LNCAP (cell line): ENCODE results near the gene SLC17A6.

Source experiments
- TF ChIP-seq, protein P1 (sequence below): fragments of 450-650 bp; IDR thresholded peaks from 2 replicates; pipeline ENCODE4 v1.5.1; 2017; ENCODE audit warnings: mild to moderate bottlenecking

The SLC17A6 gene

DNA sequence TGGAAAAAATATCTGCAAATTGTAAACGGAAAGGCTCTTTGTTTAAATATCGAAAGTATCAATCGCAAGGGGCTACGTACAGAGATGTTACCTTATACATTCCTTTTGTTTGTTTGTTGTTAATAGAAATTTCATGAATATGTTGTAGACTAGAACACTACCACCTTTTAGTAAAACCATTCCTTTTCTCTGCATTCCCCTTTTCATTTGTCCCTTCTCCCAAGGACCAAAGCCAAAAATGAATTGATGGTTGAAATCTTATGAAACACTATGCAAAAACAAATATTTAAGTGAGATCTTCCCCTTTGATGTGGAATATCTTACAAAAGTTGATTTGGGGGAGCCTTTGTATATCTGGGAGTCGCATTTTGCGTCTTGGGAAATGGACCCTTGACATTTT, 2.1 kb downstream of the SLC17A6 start:
- TF ChIP-seq, protein P1, sequence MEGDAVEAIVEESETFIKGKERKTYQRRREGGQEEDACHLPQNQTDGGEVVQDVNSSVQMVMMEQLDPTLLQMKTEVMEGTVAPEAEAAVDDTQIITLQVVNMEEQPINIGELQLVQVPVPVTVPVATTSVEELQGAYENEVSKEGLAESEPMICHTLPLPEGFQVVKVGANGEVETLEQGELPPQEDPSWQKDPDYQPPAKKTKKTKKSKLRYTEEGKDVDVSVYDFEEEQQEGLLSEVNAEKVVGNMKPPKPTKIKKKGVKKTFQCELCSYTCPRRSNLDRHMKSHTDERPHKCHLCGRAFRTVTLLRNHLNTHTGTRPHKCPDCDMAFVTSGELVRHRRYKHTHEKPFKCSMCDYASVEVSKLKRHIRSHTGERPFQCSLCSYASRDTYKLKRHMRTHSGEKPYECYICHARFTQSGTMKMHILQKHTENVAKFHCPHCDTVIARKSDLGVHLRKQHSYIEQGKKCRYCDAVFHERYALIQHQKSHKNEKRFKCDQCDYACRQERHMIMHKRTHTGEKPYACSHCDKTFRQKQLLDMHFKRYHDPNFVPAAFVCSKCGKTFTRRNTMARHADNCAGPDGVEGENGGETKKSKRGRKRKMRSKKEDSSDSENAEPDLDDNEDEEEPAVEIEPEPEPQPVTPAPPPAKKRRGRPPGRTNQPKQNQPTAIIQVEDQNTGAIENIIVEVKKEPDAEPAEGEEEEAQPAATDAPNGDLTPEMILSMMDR: no peak

- TF ChIP-seq, protein P1: no peak
Measured at GRCh38 chr11:22340701-22341587, 2.8 kb downstream of the SLC17A6 start.

GRCh38 chr11:22341588-22341931, 3.4 kb downstream of the SLC17A6 start:
- TF ChIP-seq, protein P1: no peak

DNA sequence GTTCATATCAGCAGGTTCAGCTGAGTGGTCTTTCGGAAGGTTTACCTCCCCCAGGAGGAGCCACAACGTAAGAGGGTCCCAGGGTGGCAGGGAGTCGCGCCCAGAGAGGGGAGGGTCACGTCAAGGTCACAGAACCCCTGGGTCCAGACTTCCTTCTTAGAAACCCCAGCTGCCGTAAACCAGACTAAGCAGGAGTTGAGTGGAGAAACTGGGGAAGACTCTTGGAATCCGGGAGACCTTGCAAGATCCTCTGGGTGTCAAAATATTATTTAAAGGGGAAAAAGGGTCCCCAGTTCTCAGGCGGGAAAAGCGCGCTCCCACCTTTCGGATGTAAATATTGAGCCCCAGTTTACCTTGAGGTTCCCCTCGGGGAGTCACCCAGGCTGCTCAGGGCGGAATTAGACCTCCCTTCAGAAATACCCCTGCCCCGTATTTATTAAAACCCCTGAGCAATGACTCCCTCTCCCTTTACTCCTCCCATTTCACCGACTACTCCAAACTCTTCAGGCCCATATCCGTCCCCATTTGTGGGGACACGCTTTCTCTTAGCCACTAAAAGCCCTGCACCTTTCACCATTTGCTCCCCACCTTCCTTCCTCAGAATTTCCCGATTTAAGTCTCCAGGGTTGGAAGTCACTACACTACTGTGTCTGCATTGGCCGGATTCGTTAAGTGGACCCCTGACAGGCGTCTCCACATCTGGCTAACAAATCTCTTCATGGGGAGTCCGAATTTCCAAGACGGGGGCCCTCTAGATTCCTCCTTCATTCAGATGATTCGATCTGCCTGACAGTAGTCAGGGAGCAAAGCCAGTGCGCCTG, 4.2 kb downstream of the SLC17A6 start:
- TF ChIP-seq, protein P1: no peak

DNA sequence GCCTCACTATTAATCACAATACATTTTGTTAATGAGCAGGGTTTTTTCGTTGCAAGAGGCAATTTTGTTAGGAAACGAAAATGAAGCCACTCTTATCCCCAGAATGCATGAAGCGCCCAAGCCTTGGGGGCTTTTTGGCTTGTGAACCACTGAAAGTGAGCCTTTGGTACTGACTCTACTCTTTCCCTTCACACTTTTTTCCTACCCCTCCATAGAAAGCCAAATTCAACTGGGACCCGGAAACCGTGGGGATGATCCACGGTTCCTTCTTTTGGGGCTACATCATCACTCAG, 4.8 kb downstream of the SLC17A6 start:
- TF ChIP-seq, protein P1: no peak

- TF ChIP-seq, protein P1: no peak
Measured at GRCh38 chr11:22343371-22344032, 5.3 kb downstream of the SLC17A6 start.

DNA sequence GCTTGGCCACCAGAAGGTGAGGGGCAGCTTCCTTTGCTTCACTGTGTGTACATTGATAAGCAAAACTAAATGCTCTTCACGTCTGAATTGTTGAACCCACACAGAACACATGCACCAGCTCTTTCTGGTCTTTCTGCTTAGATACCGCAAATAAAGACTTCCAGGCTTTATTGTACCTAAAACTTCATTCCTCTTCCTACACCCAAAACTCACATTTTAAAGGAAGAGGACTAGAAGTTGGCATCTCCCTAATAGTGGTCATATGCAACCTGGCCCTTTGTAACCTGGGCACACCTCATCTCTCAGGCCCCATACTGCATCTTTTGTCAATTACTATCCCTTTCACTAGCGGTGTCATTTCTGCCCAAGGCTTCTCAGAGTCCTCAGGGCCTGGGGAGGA, 5.9 kb downstream of the SLC17A6 start:
- TF ChIP-seq, protein P1: no peak
